TTC549 (cell line): ENCODE data around the gene ZNF268.

Experiments
- FAIRE-seq: peaks from 2 replicates; lab custom pipeline; 2012; peaks lifted over from hg19 to GRCh38; lab: Jason Lieb, UNC

The ZNF268 gene

DNA sequence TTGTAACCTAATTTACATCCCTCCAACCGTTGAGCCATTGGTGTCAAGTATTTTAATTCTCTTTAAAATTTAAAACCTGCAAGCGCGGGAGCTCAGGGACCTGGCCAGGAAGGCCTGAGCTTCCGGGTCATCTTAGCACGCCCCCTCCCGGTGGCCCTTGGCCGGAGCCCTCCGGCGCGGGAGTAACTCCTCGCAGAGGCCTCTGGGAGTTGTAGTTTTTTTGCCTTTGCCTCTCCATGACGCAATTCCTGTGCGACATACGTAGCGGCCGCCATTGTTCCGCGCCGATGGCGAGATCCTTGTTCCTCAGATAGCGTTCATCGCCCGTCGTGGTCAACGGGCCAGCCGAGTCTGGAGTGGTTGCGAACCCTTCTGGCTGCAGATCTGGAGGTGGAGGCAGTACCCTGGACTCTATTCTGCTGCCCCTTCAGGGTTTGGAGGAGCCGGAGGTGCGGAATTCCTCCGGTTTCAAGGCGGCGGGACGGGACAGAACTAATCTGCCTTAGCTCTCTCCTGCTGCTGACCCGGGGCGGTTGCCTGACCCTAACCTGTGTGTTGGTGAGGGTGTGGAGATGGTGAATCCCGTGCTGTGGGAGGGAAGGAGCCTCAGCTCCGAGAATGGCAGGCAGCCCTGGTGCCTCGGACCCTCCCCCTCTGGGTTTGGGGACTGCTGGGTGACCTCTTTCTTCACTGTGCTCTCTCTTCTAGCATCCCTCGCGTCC lies at the start of gene ZNF268:
ZNF268 (plus strand) TSS at position 258 of the 722 bp plus-strand sequence. CDS start 503 bp downstream, outside the sequence.
- peak; percentile 76 for FAIRE-seq

DNA sequence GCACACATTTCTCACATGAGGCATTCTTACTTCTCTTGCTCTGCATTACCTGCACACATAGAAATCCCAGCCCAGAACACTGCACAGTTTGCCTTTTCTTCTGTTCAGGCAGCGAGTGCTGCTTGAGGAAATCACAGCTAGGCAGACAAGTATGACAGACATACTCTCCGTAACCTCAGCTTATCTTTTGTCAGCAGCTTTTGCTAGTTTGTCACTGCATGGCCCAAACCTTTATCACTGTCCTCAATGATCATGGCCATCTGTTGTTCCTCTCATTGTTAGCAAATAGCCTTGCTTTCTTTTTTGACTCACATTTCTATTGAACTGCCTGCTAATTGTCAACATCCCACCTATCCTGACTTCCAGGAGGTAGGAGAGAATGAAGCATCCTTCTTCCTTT lies 45.5 kb upstream of the ZNF268 start:
- FAIRE-seq, result no peak

DNA sequence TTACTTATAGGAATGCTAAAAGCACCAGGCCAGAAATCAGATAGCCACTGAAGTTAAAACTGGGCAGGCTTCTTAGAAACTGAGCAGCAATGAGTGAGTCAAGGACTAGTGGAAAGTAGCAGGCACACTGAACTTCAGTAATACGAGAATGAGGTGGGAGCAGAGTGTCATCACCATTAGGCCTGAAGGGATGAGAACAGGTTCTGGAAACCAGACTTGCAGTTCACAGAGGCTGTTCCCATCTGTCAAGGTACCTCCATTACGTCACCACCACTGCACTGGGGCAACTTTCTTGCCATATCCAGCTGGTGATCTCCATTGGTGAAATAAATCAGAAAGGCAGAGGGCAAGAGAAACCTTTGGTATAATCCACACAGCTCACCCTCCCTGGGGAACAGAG lies 35.3 kb upstream of the ZNF268 start:
- no peak for FAIRE-seq

DNA sequence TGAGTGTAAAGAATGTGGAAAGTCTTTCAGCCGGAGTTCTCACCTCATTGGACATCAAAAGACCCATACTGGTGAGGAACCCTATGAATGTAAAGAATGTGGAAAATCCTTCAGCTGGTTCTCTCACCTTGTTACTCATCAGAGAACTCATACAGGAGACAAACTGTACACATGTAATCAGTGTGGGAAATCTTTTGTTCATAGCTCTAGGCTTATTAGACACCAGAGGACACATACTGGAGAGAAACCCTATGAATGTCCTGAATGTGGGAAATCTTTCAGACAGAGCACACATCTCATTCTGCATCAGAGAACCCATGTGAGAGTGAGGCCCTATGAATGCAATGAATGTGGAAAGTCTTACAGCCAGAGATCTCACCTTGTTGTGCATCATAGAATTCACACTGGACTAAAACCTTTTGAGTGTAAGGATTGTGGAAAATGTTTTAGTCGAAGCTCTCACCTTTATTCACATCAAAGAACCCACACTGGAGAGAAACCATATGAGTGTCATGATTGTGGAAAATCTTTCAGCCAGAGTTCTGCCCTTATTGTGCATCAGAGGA lies 25.1 kb upstream of the ZNF268 start:
- FAIRE-seq, result no peak

DNA sequence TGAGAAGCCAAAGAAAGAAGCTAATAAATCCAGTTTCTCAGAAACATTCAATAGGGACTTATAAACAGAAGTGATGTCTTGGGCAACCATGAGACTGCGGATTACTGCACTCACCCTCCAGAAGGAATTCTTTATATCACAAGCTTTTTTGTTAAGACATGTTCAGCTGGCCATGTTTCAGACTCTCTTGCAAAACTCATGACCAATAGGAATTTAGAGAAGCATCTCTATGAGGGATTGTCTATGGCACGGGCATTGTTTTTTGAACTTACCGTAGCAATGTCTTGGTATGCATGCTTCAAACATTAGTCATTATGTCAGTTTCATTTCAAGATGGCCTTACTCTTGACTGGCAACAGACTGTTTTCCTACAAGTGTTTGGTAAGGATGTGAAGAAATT lies 15.5 kb upstream of the ZNF268 start:
- no peak for FAIRE-seq

DNA sequence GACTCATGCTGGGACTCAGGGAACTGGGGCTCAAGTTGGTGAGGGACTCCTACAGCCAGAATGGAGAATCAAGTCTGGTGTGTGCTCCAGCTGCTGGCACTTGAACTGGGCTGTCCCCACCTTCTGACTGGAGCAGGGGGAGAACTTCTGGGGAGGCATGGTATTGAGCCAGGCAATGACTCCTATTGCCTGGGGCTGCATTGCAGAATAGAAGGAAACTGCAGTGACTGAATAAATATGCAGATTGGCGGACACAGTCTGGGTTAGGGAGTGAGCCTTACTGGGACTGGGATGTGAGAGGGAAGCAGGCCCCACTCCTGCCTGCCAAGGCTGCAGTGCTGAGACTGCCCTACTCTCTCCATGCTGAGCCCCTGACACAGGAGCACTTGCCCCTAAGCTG lies 8.8 kb upstream of the ZNF268 start:
- no peak for FAIRE-seq

DNA sequence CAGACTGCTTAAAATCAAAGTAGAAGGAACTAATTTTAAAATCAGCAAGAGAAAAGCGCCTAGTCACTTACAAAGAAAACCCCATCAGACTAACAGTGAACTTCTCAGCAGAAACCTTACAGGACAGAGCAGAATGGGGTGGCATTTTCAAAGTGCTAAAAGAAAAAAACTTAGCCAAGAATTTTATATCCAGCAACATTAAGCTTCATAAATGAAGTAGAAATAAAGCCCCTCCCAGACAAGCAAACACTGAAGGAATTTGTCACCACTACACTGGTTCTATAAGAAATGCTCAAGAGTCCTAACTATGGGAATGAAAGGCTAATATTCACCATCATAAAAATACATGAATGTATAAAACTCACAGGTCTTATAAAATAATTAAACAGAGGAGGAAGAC lies 6.4 kb upstream of the ZNF268 start:
- no peak for FAIRE-seq

DNA sequence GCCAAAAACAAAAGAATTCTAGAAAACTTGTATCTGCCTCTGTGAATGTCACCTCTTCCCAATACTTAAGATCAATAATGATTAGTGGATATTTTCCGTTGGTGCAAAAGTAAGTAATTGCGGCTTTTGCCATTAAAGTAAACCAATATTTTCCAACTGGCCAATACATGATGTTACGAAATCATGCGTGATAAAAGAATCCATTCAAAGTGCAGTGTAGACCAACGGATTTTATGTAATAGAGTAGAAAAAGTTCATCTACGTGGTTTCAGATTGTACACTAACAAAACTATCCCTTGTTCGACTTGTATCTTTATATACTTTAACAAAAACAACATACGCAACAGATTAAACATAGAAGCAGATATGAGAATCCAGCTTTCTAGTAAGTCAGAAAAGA lies 626 bp upstream of the ZNF268 start:
- no peak for FAIRE-seq

DNA sequence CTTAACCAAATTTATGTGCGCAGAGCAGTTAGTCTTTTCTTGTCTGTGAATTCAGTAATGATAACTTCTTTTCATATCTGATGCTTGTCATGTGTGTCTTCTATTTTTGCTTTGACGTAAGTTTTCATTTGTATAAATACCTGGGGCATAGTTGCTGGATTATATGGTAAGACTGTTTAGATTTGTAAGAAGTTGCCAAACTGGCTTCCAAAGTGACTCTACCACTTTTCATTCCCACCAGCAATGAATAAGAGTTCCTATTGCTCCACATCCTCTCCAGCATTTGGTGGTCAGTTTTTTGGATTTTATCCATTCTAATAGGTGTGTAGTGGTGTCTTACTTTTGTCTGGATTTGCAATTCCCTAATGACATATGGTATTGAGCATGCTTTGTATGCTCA lies 8.9 kb downstream of the ZNF268 start:
- FAIRE-seq, result no peak

DNA sequence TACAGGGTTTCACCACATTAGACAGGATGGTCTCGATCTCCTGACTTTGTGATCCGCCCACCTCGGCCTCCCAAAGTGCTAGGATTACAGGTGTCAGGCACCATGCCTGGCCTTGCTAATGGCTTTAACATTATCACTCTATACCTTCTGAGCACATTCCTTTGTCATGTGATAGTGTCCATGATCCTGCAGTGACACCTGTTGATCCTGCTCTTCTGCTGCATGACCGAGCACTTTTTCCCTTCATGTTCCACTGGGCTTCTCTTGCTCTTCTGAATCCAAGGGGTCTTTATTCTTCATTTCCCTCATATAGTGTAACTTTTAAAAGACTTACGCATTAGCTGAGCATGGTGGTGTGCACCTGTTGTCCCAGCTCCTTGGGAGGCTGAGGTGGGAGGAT lies 11.6 kb downstream of the ZNF268 start:
- FAIRE-seq, result no peak

DNA sequence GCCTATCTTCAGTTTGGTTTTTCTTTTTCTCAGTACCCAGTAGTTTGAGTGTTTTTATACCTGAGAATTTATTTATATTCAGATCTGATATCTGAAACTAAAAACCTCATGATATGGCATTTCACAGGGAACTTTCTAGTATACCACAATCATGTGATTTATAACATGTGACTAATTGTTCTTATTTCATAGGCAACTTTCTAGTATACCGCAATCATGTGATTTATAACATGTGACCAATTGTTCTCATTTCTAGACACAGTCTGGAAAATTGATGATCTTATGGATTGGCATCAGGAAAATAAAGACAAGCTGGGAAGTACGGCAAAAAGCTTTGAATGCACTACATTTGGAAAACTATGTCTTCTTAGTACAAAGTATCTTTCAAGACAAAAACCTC lies 20.6 kb downstream of the ZNF268 start:
- no peak for FAIRE-seq

DNA sequence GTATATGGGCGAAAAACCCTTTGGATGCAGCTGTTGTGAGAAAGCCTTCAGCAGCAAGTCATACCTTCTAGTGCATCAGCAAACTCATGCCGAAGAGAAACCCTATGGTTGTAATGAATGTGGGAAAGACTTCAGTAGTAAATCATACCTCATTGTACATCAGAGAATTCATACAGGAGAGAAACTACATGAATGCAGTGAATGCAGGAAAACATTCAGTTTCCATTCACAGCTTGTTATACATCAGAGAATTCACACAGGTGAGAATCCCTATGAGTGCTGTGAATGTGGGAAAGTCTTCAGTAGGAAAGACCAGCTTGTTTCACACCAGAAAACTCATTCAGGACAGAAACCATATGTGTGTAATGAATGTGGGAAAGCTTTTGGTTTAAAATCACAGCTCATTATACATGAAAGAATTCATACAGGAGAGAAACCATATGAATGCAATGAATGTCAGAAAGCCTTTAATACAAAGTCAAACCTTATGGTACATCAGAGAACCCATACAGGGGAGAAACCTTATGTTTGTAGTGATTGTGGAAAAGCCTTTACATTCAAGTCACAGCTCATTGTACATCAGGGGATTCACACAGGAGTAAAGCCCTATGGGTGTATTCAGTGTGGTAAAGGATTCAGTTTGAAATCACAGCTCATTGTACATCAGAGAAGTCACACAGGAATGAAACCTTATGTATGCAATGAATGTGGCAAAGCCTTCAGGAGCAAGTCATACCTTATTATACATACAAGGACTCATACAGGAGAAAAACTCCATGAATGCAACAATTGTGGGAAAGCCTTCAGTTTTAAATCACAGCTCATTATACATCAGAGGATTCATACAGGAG lies 21.4 kb downstream of the ZNF268 start:
- no peak for FAIRE-seq

DNA sequence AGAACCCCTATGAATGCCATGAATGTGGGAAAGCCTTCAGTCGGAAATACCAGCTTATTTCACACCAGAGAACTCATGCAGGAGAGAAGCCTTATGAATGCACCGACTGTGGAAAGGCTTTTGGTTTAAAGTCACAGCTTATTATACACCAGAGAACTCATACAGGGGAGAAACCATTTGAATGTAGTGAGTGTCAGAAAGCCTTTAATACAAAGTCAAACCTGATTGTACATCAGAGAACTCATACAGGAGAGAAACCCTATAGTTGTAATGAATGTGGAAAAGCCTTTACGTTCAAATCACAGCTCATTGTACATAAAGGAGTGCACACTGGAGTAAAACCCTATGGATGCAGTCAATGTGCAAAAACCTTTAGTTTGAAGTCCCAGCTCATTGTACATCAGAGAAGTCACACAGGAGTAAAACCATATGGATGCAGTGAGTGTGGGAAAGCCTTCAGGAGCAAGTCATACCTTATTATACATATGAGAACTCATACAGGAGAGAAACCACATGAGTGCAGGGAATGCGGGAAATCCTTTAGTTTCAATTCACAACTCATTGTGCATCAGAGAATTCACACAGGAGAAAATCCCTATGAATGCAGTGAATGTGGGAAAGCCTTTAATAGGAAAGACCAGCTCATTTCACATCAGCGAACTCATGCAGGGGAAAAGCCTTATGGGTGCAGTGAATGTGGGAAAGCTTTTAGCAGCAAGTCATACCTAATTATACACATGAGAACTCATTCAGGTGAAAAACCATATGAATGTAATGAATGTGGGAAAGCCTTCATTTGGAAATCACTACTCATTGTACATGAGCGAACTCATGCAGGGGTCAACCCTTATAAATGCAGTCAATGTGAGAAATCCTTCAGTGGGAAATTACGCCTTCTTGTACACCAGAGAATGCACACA lies 22.3 kb downstream of the ZNF268 start:
- FAIRE-seq, result no peak

DNA sequence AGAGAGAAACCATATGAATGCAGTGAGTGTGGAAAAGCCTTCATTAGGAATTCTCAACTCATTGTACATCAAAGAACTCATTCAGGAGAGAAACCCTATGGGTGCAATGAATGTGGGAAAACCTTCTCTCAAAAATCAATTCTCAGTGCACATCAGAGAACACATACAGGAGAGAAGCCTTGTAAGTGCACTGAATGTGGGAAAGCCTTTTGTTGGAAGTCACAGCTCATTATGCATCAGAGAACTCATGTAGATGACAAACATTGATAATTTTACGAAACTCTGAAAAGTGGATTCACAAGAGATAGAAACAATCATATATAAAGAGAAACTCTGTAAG lies 22.9 kb downstream of the ZNF268 start:
- FAIRE-seq, result no peak

DNA sequence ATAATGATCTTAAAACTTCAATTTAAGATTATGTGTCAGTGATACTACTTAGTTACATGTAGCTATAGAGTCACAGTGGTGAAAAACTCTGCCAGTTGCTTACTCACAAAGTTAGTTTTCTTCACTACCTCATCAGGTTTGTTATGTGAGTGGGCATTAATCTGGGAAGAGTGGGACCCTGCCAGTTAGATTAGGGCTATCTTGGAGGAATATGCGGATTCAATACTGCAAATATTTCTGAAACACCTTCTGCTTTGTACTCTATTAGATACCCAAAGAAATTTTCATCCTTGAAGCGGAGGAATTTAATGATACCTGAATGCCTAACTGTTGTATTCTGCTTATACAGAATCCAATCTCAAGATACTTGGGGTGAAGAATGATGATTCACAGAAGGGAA lies 25.1 kb downstream of the ZNF268 start:
- no peak for FAIRE-seq

DNA sequence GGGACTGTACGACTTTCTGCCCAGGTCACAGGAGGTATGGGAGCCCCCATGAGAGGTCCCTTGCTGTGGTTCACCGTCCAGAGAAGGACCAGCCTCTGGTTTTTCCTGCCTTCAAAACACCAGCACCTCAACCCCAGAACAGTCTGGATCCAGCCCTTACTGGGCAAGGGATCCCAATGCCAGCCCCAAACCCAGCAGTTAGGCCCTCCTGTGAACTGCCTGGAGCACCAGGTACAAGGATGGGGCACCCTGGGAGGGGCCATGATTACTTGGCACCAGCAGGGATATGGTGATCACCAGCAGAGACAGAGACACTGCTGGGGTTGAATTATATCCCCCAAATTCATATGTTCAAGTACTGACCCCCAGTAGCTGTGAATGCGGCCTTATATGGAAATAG lies 34.4 kb downstream of the ZNF268 start:
- FAIRE-seq, result no peak

DNA sequence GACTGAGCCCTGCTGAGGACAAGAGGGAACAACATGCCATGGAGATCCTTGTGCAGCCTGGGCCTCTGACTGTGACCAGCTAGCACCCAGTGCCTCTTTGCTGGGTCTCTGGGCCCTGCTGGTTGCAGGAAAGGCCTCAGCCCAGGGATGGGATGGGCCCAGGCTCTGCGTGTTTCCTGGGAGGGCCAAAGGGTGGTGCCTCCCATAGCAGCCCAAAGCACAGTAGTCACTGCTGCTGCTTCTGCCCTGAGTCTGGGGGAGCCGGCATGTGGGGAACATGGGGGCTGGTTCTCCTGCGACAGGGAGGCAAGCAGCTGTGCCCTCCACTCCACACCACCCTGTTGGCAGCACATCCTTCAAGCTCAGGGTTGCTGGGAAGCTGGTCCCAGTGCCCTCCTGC lies 35.9 kb downstream of the ZNF268 start:
- FAIRE-seq, result no peak

DNA sequence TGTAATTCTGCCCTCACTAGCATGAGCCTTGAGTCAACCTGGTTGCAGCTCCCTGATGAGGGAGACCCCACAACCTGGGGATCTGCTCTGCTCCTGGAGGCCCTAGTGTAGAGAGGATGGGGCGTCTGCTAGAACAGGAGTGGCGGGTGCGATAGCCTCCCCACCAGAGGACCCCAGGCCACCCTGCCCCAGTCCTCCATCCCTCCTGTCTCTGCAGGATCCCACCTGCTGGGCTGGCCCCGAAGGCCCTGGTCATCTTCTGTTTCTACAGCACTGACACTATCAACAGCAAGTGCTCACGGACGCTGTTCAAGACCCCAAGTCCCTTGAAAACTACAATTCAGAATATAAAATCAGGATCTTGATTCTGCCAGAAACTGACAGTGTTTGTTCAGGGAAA lies 39.2 kb downstream of the ZNF268 start:
- no peak for FAIRE-seq

DNA sequence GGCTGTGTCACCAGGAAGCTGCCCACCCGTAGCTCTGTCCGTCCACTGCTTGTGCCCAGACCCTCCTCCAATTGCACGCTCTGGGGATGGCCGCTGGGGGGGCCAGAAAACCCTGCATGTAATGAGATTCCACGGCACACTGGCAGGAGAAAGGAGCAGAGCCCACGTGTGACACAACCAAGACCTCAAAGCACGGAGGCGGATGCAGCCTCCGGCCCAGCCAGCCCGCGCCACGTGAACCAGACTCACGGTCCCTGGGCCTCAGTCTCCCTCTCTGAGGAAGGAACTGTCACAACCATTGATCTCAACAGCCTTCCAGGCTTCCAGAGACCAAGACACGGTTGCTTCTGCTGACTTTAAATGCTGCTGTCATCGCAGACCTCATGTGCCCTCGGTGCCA lies 39.9 kb downstream of the ZNF268 start:
- FAIRE-seq, result no peak

DNA sequence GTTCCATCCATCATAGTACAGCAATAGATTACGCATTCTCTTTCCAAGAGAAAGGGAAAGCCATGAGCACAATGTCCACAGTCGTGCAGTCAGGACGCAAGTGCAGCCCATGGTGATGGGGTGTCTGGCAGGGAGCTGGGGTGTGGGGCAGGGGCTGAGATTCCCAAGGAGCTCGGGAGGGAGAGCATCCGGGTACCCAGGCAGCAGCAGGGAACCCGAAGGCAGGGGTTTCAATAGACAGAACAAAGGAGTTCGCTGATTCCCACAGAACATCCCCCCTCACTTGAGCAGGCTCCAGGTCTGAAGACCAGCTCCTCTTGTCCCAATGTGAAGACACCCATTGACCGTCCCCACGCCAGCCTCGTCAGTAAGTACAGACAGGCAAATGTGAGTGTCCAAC lies 40.9 kb downstream of the ZNF268 start:
- no peak for FAIRE-seq

DNA sequence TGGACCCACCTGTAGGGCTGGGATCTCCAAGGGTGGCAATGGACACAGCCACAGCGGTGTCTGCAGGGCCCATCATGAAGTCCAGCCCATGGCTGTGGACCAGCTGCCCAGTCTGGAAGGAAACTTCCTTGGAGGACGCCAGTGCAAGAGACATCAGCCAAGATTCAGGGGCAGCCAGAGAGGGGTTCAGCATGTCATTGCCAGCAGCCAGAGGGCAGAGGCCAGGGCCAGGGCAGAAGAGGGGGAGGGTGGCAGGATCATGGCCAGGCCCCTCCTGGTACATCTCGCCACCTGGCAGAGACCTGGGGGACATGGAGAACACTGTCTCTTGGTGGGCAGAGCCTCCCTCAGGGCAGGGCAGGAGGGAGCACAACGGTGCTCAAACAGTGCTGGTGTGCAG lies 44.2 kb downstream of the ZNF268 start:
- FAIRE-seq, result no peak

DNA sequence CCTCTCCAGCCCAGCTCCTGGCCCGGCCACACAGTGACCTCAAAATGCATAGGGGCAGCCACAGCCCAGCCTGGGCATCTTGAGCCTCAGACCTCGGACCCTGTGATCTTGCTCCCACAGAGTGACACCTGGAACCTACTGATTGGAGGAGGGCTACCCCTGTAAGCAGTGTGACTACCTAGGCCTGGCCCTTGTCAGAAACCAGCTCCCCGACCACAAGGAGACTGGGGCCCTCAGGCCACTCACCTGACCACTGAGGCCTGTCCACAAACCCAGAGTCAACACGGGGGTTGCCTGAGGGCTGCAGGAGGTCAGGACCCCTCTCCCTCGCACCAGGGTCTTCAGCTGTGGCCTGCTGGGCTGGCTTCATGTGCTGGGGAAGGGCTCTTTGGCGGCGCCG lies 45.4 kb downstream of the ZNF268 start:
- no peak for FAIRE-seq
